WTC11 (cell line): ENCODE results near the gene AMBP. TPM values are rescaled to one million over a fixed set of nuclear protein-coding genes. Genes with fewer than 3 reads are reported as not detected.

ENCODE experiments used
- ATAC-seq: fragments of 200-7000 bp; cut with Tn5 transposase; 2 replicates; pipeline ENCODE4 v1.10.0; 2021; ENCODE audit warnings: mild to moderate bottlenecking, moderate library complexity
- CTCF ChIA-PET: fragments of 300-600 bp; sonication (Branson Sonifier 250); formaldehyde crosslinking; loops from one replicate; lab custom pipeline; 2021; ENCODE audit warnings: antibody characterized with exemption; lab: Charles Lee
- POLR2A ChIA-PET: fragments of 350-600 bp; sonication (Branson Sonifier 250); formaldehyde crosslinking; loops from one replicate; lab custom pipeline; 2021; ENCODE audit warnings: antibody characterized with exemption; lab: Charles Lee
- DNase-seq: peaks from one replicate; pipeline ENCODE4 v3.0.0; 2021; ENCODE audit warnings: low spot score
- H3K27ac Mint-ChIP-seq: 2 replicates; pipeline ENCODE4 v1.8.0; 2021; ENCODE audit warnings: mixed read lengths
- H3K27me3 Mint-ChIP-seq: 2 replicates; pipeline ENCODE4 v1.8.0; 2021; ENCODE audit warnings: low read depth, mild to moderate bottlenecking, moderate library complexity, mixed read lengths
- H3K36me3 Mint-ChIP-seq: 2 replicates; pipeline ENCODE4 v1.8.0; 2021; ENCODE audit warnings: mixed read lengths
- H3K4me1 Mint-ChIP-seq: 2 replicates; pipeline ENCODE4 v1.8.0; 2022; ENCODE audit warnings: mixed read lengths
- H3K4me3 Mint-ChIP-seq: 2 replicates; pipeline ENCODE4 v1.8.0; 2021; ENCODE audit warnings: mild to moderate bottlenecking, moderate library complexity, mixed read lengths
- H3K9me3 Mint-ChIP-seq: 2 replicates; pipeline ENCODE4 v1.8.0; 2021; ENCODE audit warnings: mixed read lengths
- CBFB ChIP-seq: sonication (generic); formaldehyde crosslinking; IDR thresholded peaks from 2 replicates; pipeline ENCODE4 v1.8.1; 2022; ENCODE audit warnings: mild to moderate bottlenecking, low read depth, missing genetic modification reagents
- ESRRA ChIP-seq: sonication (generic); formaldehyde crosslinking; IDR thresholded peaks from 2 replicates; pipeline ENCODE4 v1.8.1; 2022; ENCODE audit warnings: mild to moderate bottlenecking, missing genetic modification reagents, borderline replicate concordance
- FOXK1 ChIP-seq: sonication (generic); formaldehyde crosslinking; IDR thresholded peaks from 2 replicates; pipeline ENCODE4 v1.8.0; 2022; ENCODE audit warnings: mild to moderate bottlenecking, moderate library complexity, missing genetic modification reagents
- IRF2 ChIP-seq: sonication (generic); formaldehyde crosslinking; IDR thresholded peaks from 2 replicates; pipeline ENCODE4 v1.8.0; 2022; ENCODE audit warnings: low read depth, missing genetic modification reagents, borderline replicate concordance
- JUN ChIP-seq: sonication (generic); formaldehyde crosslinking; IDR thresholded peaks from 2 replicates; pipeline ENCODE4 v1.8.0; 2023; ENCODE audit warnings: mild to moderate bottlenecking, missing genetic modification reagents
- MXD4 ChIP-seq: fragments of 250-450 bp; sonication (Bioruptor Pico); IDR thresholded peaks from 2 replicates; pipeline ENCODE4 v1.8.0; 2021; ENCODE audit warnings: mild to moderate bottlenecking, moderate library complexity, borderline replicate concordance
- NFE2L1 ChIP-seq: sonication (generic); formaldehyde crosslinking; IDR thresholded peaks from 2 replicates; pipeline ENCODE4 v1.8.1; 2023; ENCODE audit warnings: missing genetic modification reagents
- NFYB ChIP-seq: sonication (generic); formaldehyde crosslinking; conservative IDR thresholded peaks from 2 replicates; pipeline ENCODE4 v1.8.0; 2022; ENCODE audit warnings: low read depth, missing genetic modification reagents
- NR1H2 ChIP-seq: sonication (generic); formaldehyde crosslinking; IDR thresholded peaks from 2 replicates; pipeline ENCODE4 v1.9.0; 2021; ENCODE audit warnings: mild to moderate bottlenecking, moderate library complexity, missing genetic modification reagents
- SMAD3 ChIP-seq: sonication (generic); formaldehyde crosslinking; IDR thresholded peaks from 2 replicates; pipeline ENCODE4 v1.8.0; 2022; ENCODE audit warnings: missing genetic modification reagents, mild to moderate bottlenecking, borderline replicate concordance
- SMAD4 ChIP-seq: sonication (generic); formaldehyde crosslinking; IDR thresholded peaks from 2 replicates; pipeline ENCODE4 v1.8.0; 2022; ENCODE audit warnings: mild to moderate bottlenecking, missing genetic modification reagents
- TP53 ChIP-seq: sonication (generic); formaldehyde crosslinking; IDR thresholded peaks from 2 replicates; pipeline ENCODE4 v1.8.1; 2023; ENCODE audit warnings: mild to moderate bottlenecking, missing genetic modification reagents
- total RNA-seq: library from RNA; stranded (reverse); gene quantifications from 3 replicates; pipeline ENCODE4 v1.2.3, GENCODE V29; 2021
- TF ChIP-seq, protein P1 (sequence below): sonication (generic); formaldehyde crosslinking; IDR thresholded peaks from 2 replicates; pipeline ENCODE4 v1.8.1; 2022; ENCODE audit warnings: low read depth, missing genetic modification reagents, borderline replicate concordance
- TF ChIP-seq, protein P2 (sequence below): sonication (generic); formaldehyde crosslinking; conservative IDR thresholded peaks from 2 replicates; pipeline ENCODE4 v1.8.1; 2022; ENCODE audit warnings: mild to moderate bottlenecking, missing genetic modification reagents
- TF ChIP-seq, protein P3 (sequence below): sonication (generic); formaldehyde crosslinking; IDR thresholded peaks from 2 replicates; pipeline ENCODE4 v1.8.0; 2022; ENCODE audit warnings: mild to moderate bottlenecking, missing genetic modification reagents
- TF ChIP-seq, protein P4 (sequence below): sonication (generic); formaldehyde crosslinking; IDR thresholded peaks from 2 replicates; pipeline ENCODE4 v1.8.1; 2023; ENCODE audit warnings: mild to moderate bottlenecking, moderate library complexity, missing genetic modification reagents
- TF ChIP-seq, protein P5 (sequence below): sonication (generic); formaldehyde crosslinking; IDR thresholded peaks from 2 replicates; pipeline ENCODE4 v1.8.0; 2022; ENCODE audit warnings: mild to moderate bottlenecking, missing genetic modification reagents
- TF ChIP-seq, protein P6 (sequence below): sonication (generic); formaldehyde crosslinking; IDR thresholded peaks from 2 replicates; pipeline ENCODE4 v1.8.1; 2022; ENCODE audit warnings: missing genetic modification reagents, borderline replicate concordance
- TF ChIP-seq, protein P7 (sequence below): fragments of 250-450 bp; sonication (Bioruptor Pico); IDR thresholded peaks from 2 replicates; pipeline ENCODE4 v1.9.0; 2021; ENCODE audit warnings: mild to moderate bottlenecking
- TF ChIP-seq, protein P8 (sequence below): sonication (generic); formaldehyde crosslinking; IDR thresholded peaks from 2 replicates; pipeline ENCODE4 v1.8.0; 2023; ENCODE audit warnings: missing genetic modification reagents
- TF ChIP-seq, protein P9 (sequence below): fragments of 250-450 bp; sonication (Bioruptor Pico); IDR thresholded peaks from 2 replicates; pipeline ENCODE4 v1.8.0; 2021; ENCODE audit warnings: mild to moderate bottlenecking

Gene AMBP
- total RNA-seq, 1 experiment from 2014 or later: 3.3 TPM

DNA sequence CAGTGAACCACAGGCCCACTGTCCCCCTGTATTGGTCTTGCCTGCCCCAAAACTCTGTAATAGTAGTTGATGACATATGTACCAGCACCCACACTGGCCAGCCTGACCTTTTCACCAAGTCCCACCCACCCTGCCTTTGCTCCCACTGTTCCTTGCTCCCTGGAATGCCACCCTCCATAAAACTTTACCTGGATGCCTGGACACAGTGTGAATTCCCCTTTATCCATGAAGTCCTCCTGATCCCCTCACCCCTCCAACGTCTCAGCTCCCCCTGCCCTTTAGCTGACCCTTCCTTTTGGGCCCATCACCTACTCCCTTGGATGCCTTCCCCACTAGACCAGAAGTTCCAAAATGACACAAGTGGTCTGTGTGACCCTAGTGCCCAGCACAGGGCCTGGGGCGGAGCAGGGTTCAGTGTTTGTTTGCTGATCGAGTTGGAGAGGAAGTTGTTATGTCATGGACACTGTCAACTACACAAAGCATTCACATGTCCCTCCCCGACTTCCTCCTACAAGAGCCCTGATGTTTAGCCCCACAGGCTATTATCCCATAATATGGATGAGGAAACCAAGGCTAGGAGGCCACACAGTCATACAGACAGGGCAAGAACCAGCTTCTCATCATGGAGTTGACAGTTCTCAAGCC, 16.1 kb downstream of the AMBP start (continued):
- TF ChIP-seq MXD4 (CRISPR knock-in tag) (no peak), SMAD4 (CRISPR knock-in tag) (no peak), NR1H2 (CRISPR knock-in tag) (no peak), TP53 (no peak), SMAD3 (no peak)
- TF ChIP-seq, protein P1, sequence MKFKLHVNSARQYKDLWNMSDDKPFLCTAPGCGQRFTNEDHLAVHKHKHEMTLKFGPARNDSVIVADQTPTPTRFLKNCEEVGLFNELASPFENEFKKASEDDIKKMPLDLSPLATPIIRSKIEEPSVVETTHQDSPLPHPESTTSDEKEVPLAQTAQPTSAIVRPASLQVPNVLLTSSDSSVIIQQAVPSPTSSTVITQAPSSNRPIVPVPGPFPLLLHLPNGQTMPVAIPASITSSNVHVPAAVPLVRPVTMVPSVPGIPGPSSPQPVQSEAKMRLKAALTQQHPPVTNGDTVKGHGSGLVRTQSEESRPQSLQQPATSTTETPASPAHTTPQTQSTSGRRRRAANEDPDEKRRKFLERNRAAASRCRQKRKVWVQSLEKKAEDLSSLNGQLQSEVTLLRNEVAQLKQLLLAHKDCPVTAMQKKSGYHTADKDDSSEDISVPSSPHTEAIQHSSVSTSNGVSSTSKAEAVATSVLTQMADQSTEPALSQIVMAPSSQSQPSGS (CRISPR knock-in tag): no peak
- TF ChIP-seq, all 79 proteins: peak for 0

DNA sequence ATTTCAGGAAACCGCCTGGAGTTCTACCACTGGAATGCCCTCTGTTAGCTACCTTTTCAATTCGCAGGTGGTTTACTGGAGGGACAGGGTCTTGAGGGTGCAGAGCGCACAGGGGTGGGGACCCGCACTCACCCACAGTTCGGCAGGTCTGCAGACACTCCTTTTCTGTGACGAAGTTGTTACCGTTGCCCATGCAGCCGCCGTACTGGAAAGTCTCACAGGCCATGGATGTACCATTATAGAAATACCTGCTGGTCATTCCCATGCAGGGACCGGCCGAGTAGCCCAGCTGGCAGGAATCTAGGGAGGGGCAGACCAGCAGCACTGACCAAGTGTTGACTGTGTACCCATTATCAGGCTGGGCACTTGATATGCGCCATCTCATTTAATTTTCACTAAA, 16.8 kb downstream of the AMBP start:
- H3K4me1 Mint-ChIP-seq: no peaks in the 10 kb centered on the region
- no peak for ATAC-seq
- H3K4me3 Mint-ChIP-seq: no peak overlapping the region
- H3K9me3 Mint-ChIP-seq: no peaks in the 10 kb centered on the region
- no peak for DNase-seq
- ChIA-PET POLR2A (no interaction called here), CTCF (no interaction called here)
- TF ChIP-seq NFYB (CRISPR knock-in tag) (no peak), ESRRA (CRISPR knock-in tag) (no peak), TP53 (no peak), SMAD4 (CRISPR knock-in tag) (no peak), JUN (CRISPR knock-in tag) (no peak), IRF2 (CRISPR knock-in tag) (no peak), NFE2L1 (CRISPR knock-in tag) (no peak), CBFB (CRISPR knock-in tag) (no peak), FOXK1 (CRISPR knock-in tag) (no peak)
- TF ChIP-seq, protein P2, sequence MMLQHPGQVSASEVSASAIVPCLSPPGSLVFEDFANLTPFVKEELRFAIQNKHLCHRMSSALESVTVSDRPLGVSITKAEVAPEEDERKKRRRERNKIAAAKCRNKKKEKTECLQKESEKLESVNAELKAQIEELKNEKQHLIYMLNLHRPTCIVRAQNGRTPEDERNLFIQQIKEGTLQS (CRISPR knock-in tag): no peak
- TF ChIP-seq, protein P3, sequence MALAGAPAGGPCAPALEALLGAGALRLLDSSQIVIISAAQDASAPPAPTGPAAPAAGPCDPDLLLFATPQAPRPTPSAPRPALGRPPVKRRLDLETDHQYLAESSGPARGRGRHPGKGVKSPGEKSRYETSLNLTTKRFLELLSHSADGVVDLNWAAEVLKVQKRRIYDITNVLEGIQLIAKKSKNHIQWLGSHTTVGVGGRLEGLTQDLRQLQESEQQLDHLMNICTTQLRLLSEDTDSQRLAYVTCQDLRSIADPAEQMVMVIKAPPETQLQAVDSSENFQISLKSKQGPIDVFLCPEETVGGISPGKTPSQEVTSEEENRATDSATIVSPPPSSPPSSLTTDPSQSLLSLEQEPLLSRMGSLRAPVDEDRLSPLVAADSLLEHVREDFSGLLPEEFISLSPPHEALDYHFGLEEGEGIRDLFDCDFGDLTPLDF (CRISPR knock-in tag): no peak
- TF ChIP-seq, protein P4, sequence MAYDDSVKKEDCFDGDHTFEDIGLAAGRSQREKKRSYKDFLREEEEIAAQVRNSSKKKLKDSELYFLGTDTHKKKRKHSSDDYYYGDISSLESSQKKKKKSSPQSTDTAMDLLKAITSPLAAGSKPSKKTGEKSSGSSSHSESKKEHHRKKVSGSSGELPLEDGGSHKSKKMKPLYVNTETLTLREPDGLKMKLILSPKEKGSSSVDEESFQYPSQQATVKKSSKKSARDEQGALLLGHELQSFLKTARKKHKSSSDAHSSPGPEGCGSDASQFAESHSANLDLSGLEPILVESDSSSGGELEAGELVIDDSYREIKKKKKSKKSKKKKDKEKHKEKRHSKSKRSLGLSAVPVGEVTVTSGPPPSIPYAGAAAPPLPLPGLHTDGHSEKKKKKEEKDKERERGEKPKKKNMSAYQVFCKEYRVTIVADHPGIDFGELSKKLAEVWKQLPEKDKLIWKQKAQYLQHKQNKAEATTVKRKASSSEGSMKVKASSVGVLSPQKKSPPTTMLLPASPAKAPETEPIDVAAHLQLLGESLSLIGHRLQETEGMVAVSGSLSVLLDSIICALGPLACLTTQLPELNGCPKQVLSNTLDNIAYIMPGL: no peak
- TF ChIP-seq, protein P1 (CRISPR knock-in tag): no peak
- TF ChIP-seq, protein P5, sequence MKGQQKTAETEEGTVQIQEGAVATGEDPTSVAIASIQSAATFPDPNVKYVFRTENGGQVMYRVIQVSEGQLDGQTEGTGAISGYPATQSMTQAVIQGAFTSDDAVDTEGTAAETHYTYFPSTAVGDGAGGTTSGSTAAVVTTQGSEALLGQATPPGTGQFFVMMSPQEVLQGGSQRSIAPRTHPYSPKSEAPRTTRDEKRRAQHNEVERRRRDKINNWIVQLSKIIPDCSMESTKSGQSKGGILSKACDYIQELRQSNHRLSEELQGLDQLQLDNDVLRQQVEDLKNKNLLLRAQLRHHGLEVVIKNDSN (CRISPR knock-in tag): no peak
- TF ChIP-seq, protein P6, sequence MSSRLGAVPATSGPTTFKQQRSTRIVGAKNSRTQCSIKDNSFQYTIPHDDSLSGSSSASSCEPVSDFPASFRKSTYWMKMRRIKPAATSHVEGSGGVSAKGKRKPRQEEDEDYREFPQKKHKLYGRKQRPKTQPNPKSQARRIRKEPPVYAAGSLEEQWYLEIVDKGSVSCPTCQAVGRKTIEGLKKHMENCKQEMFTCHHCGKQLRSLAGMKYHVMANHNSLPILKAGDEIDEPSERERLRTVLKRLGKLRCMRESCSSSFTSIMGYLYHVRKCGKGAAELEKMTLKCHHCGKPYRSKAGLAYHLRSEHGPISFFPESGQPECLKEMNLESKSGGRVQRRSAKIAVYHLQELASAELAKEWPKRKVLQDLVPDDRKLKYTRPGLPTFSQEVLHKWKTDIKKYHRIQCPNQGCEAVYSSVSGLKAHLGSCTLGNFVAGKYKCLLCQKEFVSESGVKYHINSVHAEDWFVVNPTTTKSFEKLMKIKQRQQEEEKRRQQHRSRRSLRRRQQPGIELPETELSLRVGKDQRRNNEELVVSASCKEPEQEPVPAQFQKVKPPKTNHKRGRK (CRISPR knock-in tag): no peak
- TF ChIP-seq, protein P7, sequence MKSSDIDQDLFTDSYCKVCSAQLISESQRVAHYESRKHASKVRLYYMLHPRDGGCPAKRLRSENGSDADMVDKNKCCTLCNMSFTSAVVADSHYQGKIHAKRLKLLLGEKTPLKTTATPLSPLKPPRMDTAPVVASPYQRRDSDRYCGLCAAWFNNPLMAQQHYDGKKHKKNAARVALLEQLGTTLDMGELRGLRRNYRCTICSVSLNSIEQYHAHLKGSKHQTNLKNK (CRISPR knock-in tag): no peak
- TF ChIP-seq, protein P8, sequence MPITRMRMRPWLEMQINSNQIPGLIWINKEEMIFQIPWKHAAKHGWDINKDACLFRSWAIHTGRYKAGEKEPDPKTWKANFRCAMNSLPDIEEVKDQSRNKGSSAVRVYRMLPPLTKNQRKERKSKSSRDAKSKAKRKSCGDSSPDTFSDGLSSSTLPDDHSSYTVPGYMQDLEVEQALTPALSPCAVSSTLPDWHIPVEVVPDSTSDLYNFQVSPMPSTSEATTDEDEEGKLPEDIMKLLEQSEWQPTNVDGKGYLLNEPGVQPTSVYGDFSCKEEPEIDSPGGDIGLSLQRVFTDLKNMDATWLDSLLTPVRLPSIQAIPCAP: no peak
- TF ChIP-seq, protein P9, sequence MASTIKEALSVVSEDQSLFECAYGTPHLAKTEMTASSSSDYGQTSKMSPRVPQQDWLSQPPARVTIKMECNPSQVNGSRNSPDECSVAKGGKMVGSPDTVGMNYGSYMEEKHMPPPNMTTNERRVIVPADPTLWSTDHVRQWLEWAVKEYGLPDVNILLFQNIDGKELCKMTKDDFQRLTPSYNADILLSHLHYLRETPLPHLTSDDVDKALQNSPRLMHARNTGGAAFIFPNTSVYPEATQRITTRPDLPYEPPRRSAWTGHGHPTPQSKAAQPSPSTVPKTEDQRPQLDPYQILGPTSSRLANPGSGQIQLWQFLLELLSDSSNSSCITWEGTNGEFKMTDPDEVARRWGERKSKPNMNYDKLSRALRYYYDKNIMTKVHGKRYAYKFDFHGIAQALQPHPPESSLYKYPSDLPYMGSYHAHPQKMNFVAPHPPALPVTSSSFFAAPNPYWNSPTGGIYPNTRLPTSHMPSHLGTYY (CRISPR knock-in tag): no peak
- H3K36me3 Mint-ChIP-seq: no peaks in the 10 kb centered on the region
- no peak overlapping the region for H3K27ac Mint-ChIP-seq
- H3K27me3 Mint-ChIP-seq: no peaks in the 10 kb centered on the region; the same call in 1 of the 2 replicates
